Stimulated activated CD8-positive, alpha-beta memory T cell treated with anti-CD3 and anti-CD28 coated beads, Interleukin-2, amount 100 ng/mL, for 48 hours (primary cell): ENCODE measurements around the gene PHC1.
"Not testable (repeated sequence)": the region's sequence is repeated elsewhere in the genome, so short reads cannot be mapped to it uniquely, and the experiment has no call there.

Experiments used
- DNase-seq, 2 donors: peaks; one replicate each; pipeline ENCODE4 v3.0.0-alpha.2; 2020; ENCODE audit warnings: low read depth in 2 of 2

The PHC1 gene

GRCh38 chr12:8911606-8912268 lies 2.6 kb upstream of the PHC1 start:
- no peak for DNase-seq

- DNase-seq: no peak
Observed at GRCh38 chr12:8912914-8913313, 1.4 kb upstream of the PHC1 start.

- DNase-seq: no peak
Observed at GRCh38 chr12:8913702-8914032, 642 bp upstream of the PHC1 start.

- DNase-seq: peak; percentile 33 to 40
Observed at GRCh38 chr12:8914716-8915526, 612 bp downstream of the PHC1 start.

GRCh38 chr12:8916154-8916553 lies 1.8 kb downstream of the PHC1 start:
- DNase-seq: no peak

- no peak for DNase-seq
Observed at GRCh38 chr12:8917031-8917430, 2.7 kb downstream of the PHC1 start.

GRCh38 chr12:8917751-8918150 lies 3.4 kb downstream of the PHC1 start:
- no peak for DNase-seq

GRCh38 chr12:8919643-8920042 lies 5.3 kb downstream of the PHC1 start:
- not testable (repeated sequence) for DNase-seq

- DNase-seq: no peak
Observed at GRCh38 chr12:8922544-8922943, 8.2 kb downstream of the PHC1 start.

- not testable (repeated sequence) for DNase-seq
Observed at GRCh38 chr12:8930655-8931323, 16.5 kb downstream of the PHC1 start.

GRCh38 chr12:8932464-8932863 lies 18.2 kb downstream of the PHC1 start:
- DNase-seq: not testable (repeated sequence)

- DNase-seq: not testable (repeated sequence)
Observed at GRCh38 chr12:8934080-8934479, 19.8 kb downstream of the PHC1 start.

GRCh38 chr12:8936735-8937134 lies 22.4 kb downstream of the PHC1 start:
- DNase-seq: no peak

GRCh38 chr12:8937842-8938442 lies 23.6 kb downstream of the PHC1 start:
- not testable (repeated sequence) for DNase-seq

GRCh38 chr12:8941691-8942478 lies 27.6 kb downstream of the PHC1 start:
- no peak for DNase-seq

GRCh38 chr12:8943565-8944186 lies 29.4 kb downstream of the PHC1 start:
- no peak for DNase-seq

- DNase-seq: no peak
Observed at GRCh38 chr12:8946733-8947132, 32.4 kb downstream of the PHC1 start.

GRCh38 chr12:8947737-8948136 lies 33.4 kb downstream of the PHC1 start:
- no peak for DNase-seq

- no peak for DNase-seq
Observed at GRCh38 chr12:8948701-8949341, 34.5 kb downstream of the PHC1 start.

- peak; percentile 84 to 88 for DNase-seq
Observed at GRCh38 chr12:8949342-8950220, 35.3 kb downstream of the PHC1 start, which contains the start of gene M6PR. M6PR (minus strand) TSS chr12:8949645; CDS start chr12:8946404, 3,241 bp downstream.
